HG02885 (cell line): Measurements from ENCODE around the gene ACAP1.

Experiments
- ATAC-seq: cut with Tn5 transposase; IDR thresholded peaks from one replicate; pipeline ENCODE4 v1.9.1; 2021; ENCODE audit warnings: mild to moderate bottlenecking; ENCODE audit not compliant: unreplicated experiment, poor library complexity

The ACAP1 gene

DNA sequence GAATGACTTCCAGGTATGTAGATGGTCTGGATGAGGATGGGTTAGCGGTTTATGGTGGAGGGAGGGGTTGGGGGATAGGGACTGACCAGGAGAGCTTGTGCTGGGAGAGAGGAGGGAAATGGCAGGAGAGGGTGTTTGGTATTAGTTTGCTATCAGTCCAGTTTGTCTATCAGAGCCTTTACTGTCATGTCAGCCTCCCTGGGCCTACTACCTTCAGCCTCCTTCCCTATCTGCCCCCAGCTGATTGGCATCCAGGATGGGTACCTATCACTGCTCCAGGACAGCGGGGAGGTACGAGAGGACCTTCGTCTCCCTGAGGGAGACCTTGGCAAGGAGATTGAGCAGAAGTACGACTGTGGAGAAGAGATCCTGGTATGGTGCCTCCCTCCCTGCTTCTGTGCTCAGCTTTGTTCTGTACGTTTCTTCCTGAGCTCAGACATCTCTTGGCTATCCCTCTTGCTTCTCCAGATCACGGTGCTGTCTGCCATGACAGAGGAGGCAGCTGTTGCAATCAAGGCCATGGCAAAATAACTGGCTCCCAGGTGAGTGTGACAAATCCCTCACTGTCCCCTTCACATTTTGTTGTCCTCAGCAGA, 25.1 kb upstream of the ACAP1 start:
- no peak for ATAC-seq

DNA sequence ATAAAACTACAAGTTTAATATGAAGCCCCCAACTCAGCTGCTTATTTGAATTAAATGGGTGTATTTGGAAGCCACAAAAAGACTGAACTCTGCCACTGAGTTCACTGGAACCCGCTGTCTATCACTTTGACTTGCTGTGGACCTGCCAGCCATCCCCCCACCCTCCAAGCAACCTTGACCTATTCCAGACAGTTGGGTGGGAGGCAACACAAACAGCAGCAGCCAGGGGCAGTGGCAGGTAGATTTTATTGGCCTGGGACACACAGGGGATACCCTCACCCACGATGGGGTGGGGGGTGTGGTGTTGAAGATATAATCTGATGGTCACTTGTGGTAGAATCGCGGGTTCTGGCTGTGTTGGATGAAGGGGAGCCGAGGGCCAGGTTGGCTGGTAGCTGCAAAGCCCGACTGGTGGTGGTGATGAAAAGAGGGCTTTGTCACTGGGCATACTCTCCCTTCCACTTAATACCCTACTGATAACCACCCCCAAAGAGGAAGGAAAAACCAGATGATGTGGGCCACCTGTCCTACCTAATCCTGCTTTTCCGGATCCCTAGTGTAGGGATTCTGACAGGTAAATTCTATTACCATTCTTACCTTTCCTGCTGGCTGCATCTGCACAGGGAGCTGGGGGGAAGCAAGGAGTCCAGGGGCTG, 23.8 kb upstream of the ACAP1 start:
- ATAC-seq: no peak

DNA sequence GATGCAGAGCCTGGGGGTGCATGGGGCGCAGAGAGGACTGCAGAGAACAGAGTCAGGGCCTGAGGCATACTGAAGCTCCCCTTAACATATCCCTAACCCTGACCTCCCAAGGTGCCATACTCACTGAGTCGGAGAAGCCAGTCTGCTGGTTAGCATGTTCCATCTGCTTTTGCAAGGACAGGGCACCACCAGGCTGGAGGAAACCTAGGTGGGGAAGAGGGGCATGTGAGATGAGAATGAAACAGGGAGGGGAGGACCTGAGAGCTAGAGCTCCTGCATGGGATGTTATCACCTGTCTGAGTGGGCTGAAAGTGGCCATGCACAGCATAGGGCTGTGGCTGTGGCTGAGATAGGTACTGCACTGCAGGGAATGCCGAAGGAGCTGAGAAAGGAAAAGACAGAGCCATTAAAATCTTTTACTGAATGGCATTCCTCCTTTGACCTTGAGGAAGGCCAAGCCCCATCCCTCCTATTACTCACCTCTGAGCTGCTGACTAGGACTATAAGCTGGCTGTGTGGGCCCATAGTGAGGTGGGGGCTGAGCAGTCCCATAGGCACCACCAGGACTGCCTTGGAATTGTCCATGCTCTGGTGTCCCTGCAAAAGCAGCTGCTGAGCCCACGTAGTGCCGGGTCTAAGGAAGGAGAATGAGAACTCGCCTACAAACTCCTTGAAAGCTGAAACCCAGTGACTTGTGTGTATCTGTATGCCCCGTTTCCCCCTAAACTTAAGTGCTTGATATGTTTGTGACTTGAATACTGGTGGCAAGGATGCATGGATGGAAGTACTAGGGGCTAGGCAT, 23.0 kb upstream of the ACAP1 start:
- no peak for ATAC-seq

DNA sequence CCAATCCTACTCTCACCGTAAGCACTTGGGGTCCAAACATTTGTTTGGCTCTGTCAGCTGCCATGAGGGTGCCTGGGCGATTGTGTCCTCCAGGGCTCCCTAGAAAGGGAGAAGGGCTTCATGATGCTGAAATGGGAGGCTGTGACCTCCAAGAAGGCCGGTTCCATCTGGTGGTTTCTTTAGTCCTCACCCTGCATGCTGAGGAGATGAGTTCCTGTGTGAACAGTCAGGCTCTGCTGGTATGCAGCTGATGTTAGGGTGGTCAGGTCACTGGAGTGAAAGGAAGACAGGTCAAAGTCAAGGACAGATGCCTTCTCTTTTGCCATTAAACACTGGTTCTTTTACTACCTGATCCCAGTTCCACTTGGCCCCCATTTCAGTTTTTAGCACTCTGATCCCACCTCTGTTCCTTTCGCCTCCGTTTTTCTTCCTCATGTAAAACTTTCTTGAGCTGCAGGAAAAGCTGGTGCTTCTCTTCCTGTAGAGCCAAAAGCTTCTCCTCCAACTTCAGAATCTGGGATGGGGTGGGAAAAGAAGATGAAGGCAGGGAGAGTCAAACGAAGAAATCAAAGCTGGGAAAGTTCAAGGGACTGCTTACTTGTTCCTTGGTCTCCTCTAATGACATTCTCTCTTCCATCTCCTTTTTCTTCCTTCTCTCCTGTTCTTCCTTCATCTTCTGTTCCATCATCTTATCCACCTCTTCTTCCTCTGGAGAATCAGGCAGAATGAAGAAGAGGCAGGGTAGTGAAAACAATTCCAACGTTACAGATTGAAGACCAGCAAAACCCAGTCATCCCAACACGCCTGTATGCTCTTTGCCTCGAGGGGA, 22.2 kb upstream of the ACAP1 start:
- ATAC-seq: no peak

DNA sequence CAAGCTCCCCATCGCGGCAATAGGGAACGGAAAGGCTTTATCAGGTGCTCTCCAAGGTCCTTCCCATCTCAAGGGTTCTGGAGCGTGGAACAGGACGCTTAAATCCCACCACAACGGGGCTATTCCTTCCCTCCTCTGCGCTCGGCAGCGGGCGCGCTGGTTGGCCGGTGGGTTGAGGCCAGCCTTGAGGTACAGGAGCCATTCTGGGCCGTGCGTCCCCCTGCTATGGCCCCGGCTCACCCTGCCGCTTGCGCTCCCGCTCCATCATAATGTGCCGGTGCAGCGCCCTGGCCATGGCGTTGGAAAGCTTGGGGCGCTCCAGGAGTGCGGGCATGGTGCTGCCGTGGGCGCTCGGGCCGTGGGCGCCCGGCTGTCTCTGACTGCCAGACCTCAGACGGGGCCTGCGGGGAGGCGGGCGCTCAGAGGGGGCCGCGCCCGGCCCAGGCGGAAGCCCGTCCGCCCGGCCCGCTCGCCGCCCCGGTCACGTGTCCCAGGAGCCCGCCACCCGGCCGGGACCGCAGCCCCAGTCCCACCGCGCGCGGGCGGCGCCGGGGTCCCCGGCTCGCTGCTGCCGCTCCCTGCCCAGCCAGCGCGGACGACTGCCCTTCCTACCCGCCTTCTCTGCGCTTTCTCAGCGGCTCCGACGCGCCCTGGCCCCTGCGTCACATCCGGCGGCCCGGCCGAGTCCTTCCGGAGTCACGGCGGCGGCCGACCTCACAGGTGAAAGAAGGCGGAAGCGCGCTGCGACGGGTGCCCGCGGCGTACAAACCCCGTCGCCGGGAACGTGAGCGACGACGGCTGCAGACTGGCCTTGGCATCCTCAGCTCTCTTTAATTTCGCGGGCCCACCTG, 21.4 kb upstream of the ACAP1 start, which contains the start of gene GPS2:
Gene GPS2, minus strand, starts transcription at position 642 of the 851 bp plus-strand sequence. Its CDS starts 308 bp downstream, at position 334.
- ATAC-seq: peak; percentile 82

DNA sequence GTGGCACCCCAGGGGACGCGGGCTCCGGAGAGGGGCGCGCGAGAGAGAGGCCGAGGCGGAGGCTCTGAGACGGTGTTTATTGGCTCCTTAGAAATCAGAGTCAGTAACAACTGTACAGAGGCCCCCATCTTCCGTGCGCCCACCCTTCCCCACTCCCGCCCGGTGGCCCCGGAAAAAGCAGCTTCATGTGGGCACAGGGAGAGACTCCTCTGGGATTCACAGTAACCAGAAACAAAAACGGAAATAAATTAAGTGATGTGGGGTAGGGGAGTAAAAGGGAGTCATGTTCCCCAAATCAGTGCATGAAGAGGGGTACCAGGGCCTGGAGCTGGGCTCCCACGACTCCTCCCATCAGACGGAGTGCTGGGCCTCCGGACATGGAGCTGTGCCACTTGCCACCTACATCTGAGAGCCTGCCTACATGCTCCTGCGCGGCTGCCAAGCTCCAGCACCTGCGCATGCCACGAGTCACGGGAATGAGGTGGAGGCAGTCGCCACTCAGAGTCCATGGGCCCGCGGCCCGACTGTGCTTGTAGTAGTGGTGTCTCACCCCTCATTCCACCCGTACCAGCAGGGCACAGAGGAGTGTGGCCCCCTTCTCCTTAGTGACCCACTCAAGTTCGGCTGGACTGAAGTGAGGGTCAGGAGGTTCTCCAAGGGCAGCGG, 20.6 kb upstream of the ACAP1 start:
- ATAC-seq: peak; percentile 4

DNA sequence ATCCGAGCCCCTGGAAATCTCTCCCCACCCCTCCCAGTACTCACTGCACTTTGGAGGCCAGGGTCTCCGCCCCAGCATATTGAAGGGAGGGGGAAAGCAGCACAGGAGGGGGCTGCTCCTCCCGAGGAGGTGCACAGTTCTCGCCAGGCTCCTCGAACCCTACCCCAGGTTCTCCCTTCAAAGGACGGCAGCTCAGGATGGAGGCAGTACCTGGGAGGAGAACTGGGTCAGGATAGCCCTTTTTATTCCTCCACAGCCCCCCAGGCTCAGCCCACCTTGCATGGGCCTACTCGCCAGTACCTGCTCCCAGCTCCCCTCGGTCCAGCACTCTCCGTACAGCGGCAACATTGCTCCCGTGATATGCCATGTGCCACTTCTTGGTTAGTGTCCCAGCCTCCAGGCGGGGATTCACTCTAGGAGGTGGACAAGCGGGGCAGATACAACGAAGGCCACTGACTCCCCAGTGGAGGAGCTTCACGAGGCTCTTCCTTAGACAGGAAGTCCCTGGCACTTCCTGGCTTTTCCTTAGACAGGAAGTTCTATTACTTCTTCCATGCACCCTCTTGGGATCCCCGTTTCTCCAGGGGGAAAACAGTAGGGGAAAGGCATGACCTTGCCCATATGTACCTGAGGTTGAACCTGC, 19.0 kb upstream of the ACAP1 start:
- ATAC-seq: no peak

DNA sequence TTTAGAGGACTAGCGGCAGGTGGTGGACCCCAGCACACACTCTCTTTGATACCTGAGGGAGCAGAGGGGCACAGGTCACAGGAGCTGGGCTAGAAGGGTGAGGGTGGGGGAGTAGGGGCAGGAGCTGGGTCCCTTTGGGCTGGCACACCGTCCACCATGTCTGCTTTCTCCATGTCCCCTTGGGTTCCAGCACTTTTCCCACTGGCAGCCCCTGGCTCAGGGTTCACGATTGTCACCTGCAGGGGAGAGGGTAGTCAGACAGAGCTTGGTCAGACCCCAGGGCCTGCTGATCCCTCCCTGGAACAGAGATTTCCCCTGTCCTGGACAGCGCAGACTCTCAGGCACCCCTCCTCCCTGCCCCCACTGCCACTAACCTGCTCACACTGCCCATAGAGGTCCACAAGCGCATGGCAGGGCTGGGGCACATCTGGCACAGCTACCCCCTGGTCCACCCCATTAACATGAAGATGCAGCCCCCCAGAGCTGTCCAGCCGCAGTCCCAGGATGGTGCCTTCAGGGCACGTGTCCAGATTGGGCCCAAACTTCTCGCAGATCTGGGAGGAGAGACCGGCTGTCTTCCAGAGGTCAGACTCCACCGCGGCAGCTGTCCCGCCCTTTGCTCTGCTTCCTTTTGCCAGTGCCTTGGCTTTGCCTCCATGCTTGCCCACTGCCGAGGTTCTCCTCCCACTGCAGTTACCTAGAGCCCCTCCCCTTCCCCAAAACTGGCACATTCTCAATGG, 18.0 kb upstream of the ACAP1 start:
- ATAC-seq: no peak

DNA sequence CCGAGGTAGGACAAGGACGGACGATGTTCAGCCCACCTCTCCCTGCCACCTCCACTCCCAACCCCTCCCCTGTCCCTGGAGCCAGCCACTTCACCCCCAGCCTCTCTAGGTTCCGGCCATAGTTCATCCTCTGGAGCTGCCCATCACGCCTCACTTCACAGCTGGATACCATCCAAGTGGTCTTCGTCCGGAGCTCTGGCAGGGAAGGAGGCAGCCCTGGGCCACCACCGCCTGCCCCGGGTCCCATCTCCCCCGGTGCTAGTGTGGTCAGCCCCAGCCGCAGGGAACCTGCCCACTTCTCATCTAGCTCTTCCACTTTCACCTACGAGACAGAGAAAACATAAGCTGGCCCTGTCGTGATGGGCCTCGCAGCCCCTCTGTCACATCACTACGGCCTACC, 14.9 kb upstream of the ACAP1 start:
- ATAC-seq: no peak

DNA sequence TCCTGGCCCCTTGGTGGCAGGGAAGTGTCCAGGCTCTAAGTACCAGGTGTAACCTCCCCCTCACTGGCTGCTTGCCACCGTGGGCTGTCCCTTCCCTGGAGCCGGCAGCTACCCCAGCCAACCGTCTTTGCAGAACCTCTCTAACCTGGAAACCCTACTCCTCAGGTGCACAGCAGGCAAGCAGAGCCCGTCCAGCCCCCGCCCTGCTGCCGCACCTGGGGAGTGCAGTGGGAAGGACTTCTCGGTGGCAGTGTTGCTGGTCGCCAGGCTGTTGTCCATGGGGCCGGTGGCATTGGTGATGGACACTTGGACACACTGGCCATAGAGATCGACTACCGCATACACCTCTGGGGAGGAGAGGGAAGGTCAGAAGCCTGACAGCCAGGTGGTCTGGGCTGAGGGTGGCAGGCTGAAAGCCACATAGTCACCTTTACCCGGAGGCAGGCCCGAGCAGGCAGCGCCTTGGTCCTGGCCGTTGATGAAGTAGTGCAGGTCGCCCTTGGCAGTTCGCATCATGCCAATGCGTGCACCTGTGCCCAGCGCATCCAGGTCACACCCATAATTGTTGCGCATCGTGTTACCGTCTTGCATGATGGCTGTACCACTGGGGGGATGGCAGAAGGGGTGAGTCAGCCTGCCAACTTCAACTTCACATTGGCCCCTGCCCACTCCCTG, 13.7 kb upstream of the ACAP1 start:
- ATAC-seq: no peak

DNA sequence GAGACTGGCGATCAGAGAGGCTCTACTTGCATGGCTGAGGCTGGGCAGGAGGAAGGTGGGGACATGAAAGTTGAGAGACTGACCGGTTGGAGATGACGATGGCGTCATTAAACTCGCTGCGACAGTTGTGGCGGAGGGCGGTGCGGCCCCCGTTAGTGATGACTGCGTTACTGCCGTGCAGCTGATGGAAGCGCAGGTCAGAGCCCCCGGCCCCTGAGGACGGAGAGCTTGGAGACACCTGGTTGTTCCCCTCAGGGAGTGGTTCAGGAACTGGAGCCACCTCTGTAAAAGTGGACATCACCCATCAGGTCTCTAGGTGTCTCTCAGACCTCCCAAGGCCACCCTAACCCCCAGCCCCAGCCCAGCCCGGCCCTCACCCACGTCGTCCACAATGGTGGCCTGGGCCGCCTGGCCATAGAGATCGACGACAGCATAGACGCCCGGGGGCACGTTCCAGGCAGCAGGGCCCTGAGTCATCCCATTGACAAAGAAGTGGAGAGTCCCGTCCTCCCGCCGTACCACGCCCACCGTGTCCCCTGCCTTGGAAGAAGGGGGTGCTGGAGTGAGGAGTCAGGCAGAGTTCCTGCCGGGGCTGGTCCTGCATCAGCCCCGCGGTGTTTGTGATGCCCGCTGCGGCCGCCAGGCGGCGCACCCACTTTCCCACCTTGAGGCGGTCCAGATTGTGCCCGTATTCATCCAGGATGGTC, 12.4 kb upstream of the ACAP1 start:
- no peak for ATAC-seq

DNA sequence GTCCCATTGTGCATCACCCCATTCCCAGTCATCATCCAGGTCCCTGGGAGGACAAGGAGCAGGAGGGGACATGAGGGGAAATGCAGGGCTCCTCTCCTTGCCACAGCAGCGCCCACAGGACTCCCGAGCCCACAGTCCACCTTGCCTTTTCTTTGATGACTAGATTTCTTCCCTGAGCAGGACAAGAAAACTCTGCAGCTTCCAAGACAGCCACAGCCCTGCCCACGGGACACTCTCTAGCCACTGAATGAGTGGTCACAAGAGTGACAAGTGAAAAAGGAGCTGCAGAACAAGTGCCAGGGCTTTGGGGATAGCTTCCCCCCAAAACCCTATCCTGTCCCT, 11.9 kb upstream of the ACAP1 start:
- ATAC-seq: no peak

DNA sequence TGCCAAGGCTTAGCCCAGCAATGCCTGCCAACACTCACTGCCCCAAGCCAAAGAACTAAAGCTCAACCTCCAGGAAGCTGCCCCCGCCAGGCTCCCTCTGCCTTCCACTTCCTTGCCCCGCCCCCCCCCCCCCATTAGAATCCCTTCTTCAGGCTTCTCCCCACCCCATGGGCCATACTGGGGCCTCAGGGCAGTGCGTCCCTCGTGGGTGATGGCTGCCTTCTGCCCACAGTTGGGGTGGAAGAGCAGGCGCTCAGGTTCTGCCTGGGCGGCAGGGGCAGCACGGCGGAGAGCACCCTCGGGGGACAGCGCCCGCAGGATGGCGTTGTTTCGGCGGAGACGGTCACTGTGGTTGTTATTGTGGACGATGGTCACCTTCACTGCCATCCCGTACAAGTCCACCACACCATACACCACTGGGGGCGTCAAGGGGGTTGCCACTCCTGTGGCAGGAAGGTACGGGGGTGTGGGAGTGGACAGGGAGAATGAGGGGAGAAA, 11.2 kb upstream of the ACAP1 start:
- ATAC-seq: no peak

DNA sequence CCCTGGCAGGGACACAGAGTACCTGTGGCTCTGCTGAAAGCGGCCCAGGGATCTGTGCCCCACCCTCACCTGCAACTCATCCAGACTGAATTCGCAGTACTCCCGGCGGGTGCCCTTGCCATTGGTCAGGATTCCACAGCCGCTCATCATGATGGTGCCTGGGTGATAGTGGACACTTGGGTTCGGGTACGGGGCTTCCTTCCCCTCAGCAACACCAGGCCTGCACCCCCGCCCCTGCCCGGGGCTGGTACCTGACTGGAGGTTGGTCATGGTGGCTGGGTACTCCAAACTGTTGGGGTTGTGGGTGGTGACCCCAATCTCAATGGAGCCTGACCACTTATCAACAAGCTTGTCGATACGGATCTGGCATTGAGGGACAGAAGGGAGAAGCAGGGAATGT, 10.1 kb upstream of the ACAP1 start:
- no peak for ATAC-seq

DNA sequence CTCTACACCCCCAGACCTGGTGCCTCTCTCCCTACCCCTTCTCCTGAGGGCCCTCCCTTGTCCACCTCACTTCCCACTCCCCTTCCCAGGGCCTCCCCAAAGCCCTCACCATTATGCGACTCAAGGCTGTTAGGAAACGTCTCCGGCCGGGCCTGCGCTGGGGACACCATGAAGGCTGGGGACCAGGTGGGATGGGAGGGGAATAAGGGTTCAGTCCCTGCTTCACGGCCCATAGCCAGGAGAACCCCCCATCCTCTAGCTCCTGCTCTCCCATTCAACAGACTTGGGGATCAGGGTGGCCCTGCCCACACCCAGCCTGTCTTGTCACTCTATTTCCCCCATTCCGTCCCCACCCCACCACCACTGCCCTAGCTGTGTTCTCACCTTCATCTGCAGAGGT, 9.3 kb upstream of the ACAP1 start:
- ATAC-seq: no peak

DNA sequence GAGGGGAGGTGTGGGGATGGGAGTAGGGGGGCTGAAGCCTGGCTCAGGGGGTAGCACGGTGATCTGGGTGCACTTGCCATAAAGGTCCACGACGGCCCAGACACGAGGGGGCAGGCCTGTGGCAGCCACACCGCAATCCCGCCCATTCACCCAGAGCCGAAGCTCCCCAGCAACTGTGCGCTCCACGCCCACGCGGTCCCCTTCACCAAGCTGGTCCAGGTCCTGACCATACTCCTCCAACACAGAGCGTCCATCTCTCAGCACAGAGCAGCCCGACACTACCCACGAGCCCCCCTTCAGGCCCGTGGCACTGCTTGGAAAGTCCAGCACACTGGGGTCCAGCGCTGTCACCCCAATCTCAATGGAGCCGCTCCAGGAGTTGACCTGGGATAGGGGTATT, 8.8 kb upstream of the ACAP1 start:
- no peak for ATAC-seq

DNA sequence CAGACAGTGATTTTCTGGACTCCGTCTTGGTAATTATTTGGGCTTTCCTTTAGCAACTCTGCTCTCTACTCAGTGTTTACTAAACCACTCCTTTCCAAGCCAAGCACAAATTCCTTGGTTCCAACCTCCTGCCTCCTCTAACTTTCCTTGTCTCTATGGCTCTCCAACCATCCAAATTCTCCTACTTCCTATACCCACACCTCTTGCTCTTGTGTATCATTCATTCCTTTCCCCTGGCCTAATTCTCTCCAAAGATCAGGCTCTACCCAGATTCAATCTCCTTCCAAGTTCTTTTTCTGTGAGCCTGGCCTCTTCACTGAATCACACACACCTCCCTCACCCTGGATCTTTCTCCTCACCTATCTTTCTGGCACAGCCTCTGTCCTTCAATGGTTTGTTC, 8.3 kb upstream of the ACAP1 start:
- ATAC-seq: no peak
